ENCODE measurements around the gene CCDC9B. TPM values are rescaled to one million over a fixed set of nuclear protein-coding genes. Genes with fewer than 3 reads are reported as not detected.

CCDC9B gene
- total and polyA plus RNA-seq, 7 donors, result 14.5 to 161 (median 87.0) TPM

GRCh38 chr15:40290918-40291574 is 49.7 kb downstream of the CCDC9B start:
- Histone ChIP-seq H3K4me3 (peak overlapping the region; percentile 56), H3K36me3 (ENCODE audit: insufficient read depth in 1 of 2, low read depth in 1 of 2) (no peaks in the 10 kb centered on the region), H3K4me1 (peaks cover 7% of the 10 kb centered on the region), H3K9me3 (no peaks in the 10 kb centered on the region), H3K27me3 (ENCODE audit: insufficient read depth in 3 of 3, low read length in 2 of 3) (no peaks in the 10 kb centered on the region), H3K27ac (no peak overlapping the region)
- ATAC-seq (peak; percentile 49 to 68 (median 58)), DNase-seq (peak in 1 of 2 donors; percentile 38)
- WGBS, 3 donors, result 6 to 11% (median 8%) methylated on average over 29 to 68 of the region's 68 CpGs
- intact Hi-C loops (cut with DNase I), result no loop called here
- TF ChIP-seq CTCF (IDR thresholded peaks at IDR 0.05), result no peak

- intact Hi-C loops (cut with DNase I), result no loop called here
- H3K36me3 ChIP-seq (ENCODE audit: insufficient read depth in 1 of 2, low read depth in 1 of 2), result no peaks in the 10 kb centered on the region
- H3K9me3 ChIP-seq, result no peaks in the 10 kb centered on the region
- ATAC-seq, result no peak
- DNase-seq, result no peak
- peaks cover 7% of the 10 kb centered on the region for H3K4me1 ChIP-seq
- no peak for TF ChIP-seq CTCF (IDR thresholded peaks at IDR 0.05)
- H3K27ac ChIP-seq, result no peak overlapping the region
- H3K4me3 ChIP-seq, result no peak overlapping the region
- WGBS, 3 donors, result 47 to 52% (median 50%) methylated on average over 11 to 12 of the region's 12 CpGs
- no peaks in the 10 kb centered on the region for H3K27me3 ChIP-seq (ENCODE audit: insufficient read depth in 3 of 3, low read length in 2 of 3)
These were observed 50.2 kb downstream of the CCDC9B start for GRCh38 chr15:40290545-40290917.

- no peaks in the 10 kb centered on the region for H3K9me3 ChIP-seq
- no peak overlapping the region for H3K4me3 ChIP-seq
- DNase-seq (no peak), ATAC-seq (peak; percentile 7 to 67 (median 58))
- 51 to 78% (median 66%) methylated on average over 6 of the region's 6 CpGs for WGBS, 3 donors
- no peaks in the 10 kb centered on the region for H3K36me3 ChIP-seq (ENCODE audit: insufficient read depth in 1 of 2, low read depth in 1 of 2)
- no peak for TF ChIP-seq CTCF (IDR thresholded peaks at IDR 0.05)
- H3K4me1 ChIP-seq, result peaks cover 7% of the 10 kb centered on the region
- H3K27ac ChIP-seq, result no peak overlapping the region
- peaks cover 0 to 3% (median 0%) of the 10 kb centered on the region in 3 donors for H3K27me3 ChIP-seq (ENCODE audit: insufficient read depth in 3 of 3, low read length in 2 of 3)
- intact Hi-C loops (cut with DNase I), result no loop called here
These were observed 51.5 kb downstream of the CCDC9B start for GRCh38 chr15:40289140-40289775.

- ATAC-seq (peak in 1 of 4 donors; percentile 25), DNase-seq (no peak)
- Histone ChIP-seq H3K9me3 (no peaks in the 10 kb centered on the region), H3K27me3 (ENCODE audit: insufficient read depth in 3 of 3, low read length in 2 of 3) (peaks cover 0 to 13% (median 6%) of the 10 kb centered on the region in 3 donors), H3K4me3 (no peak overlapping the region), H3K4me1 (peaks cover 7% of the 10 kb centered on the region), H3K36me3 (ENCODE audit: insufficient read depth in 1 of 2, low read depth in 1 of 2) (no peaks in the 10 kb centered on the region), H3K27ac (no peak overlapping the region)
- no peak for TF ChIP-seq CTCF (IDR thresholded peaks at IDR 0.05)
- intact Hi-C loops (cut with DNase I), result no loop called here
- WGBS, 3 donors, result 45 to 67% (median 60%) methylated on average over 4 of the region's 4 CpGs
These were observed 52.8 kb downstream of the CCDC9B start for GRCh38 chr15:40287968-40288367.
